Activated naive CD8-positive, alpha-beta T cell treated with anti-CD3 and anti-CD28 coated beads for 36 hours (primary cell): ENCODE data around the gene EPM2AIP1. TPM values are rescaled to one million over a fixed set of nuclear protein-coding genes. Genes with fewer than 3 reads are reported as not detected.
"Not testable (repeated sequence)": the region's sequence is repeated elsewhere in the genome, so short reads cannot be mapped to it uniquely, and the experiment has no call there.

Experiments used
- DNase-seq: peaks from one replicate; pipeline ENCODE4 v3.0.0; 2021
- H3K27ac Mint-ChIP-seq: one replicate; pipeline ENCODE4 v1.8.0; 2022; ENCODE audit warnings: mild to moderate bottlenecking, moderate library complexity, mixed read lengths
- H3K27me3 Mint-ChIP-seq: one replicate; pipeline ENCODE4 v1.8.0; 2022; ENCODE audit warnings: mild to moderate bottlenecking, mixed read lengths
- H3K36me3 Mint-ChIP-seq: one replicate; pipeline ENCODE4 v1.8.0; 2021; ENCODE audit warnings: mild to moderate bottlenecking, mixed read lengths
- H3K4me1 Mint-ChIP-seq: one replicate; pipeline ENCODE4 v1.8.0; 2021; ENCODE audit warnings: mixed read lengths
- H3K4me3 Mint-ChIP-seq: one replicate; pipeline ENCODE4 v1.8.0; 2022; ENCODE audit warnings: mild to moderate bottlenecking, moderate library complexity, mixed read lengths
- H3K9me3 Mint-ChIP-seq: one replicate; pipeline ENCODE4 v1.8.0; 2022; ENCODE audit warnings: mixed read lengths
- total RNA-seq, 2 experiments: library from RNA; stranded (reverse); gene quantifications; one replicate each; pipeline ENCODE4 v1.2.3, GENCODE V29; 2021

The EPM2AIP1 gene
- total RNA-seq: 10 to 100 TPM in 1 of 2 experiments, 1 to 10 TPM in 1; 9.6 to 10.1 TPM

GRCh38 chr3:36992806-36993325 lies at the start of gene EPM2AIP1:
TSS of gene EPM2AIP1 (minus strand) at chr3:36993131. CDS start at chr3:36993077, 54 bp downstream.
- Mint-ChIP-seq H3K27me3 (no peaks in the 10 kb centered on the region), H3K27ac (no peak within 1 kb of the TSS), H3K4me3 (no peak within 1 kb of the TSS), H3K4me1 (peaks cover 46% of the 10 kb centered on the region), H3K9me3 (no peaks in the 10 kb centered on the region), H3K36me3 (peaks cover 51% of the 10 kb centered on the region)
- peak; percentile 97 for DNase-seq

DNA sequence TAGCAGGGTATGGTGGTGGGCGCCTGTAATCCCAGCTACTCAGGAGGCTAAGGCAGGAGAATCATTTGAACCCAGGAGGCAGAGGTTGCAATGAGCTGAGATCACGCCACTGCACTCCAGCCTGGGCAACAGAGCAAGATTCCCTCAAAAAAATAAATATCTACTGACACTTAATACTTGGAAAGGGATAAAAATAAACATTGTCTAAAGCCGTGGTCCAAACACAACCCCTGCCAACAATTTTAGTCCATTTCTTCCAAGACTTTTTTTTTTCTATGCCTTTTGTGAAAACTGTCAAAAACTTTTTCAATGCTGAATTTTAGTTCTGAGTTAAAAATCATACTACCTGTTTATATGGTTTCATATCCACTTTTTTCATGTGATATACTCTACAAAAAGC lies 49.8 kb upstream of the EPM2AIP1 start:
- not testable (repeated sequence) for H3K27ac Mint-ChIP-seq, DNase-seq, H3K4me1 Mint-ChIP-seq, H3K9me3 Mint-ChIP-seq, H3K4me3 Mint-ChIP-seq, H3K27me3 Mint-ChIP-seq
- peaks cover 32% of the 10 kb centered on the region for H3K36me3 Mint-ChIP-seq

DNA sequence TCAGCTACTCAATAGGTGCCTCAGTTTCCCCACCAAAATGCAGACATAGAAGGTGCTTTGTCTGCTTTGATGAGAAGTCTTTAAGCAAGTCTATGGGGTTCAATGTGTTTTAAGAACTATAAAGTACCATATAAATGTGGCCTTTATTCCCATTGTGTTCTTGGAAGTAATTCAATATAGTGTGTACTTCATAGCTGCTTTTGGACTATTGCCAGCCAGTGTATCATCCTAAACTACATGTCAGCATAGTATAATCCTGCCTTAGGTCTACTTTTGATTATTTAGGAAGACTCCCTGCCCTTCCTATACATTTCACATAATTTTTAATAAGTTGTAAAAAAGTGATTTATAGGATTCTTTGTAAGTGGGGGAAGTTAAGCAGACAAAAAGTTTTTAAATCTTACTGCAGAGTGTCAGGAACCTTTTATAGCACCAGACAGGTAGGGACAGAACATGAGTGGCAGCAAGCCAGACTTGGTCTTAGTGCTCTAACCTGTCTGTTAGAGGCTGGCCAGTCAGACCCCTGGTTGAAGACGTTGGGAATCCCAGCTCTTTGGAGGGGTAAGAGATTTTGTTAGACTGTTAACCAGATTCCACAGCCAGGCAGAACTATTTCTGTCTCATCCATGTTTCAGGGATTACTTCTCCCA lies 48.7 kb upstream of the EPM2AIP1 start:
- Mint-ChIP-seq H3K36me3 (peaks cover 32% of the 10 kb centered on the region), H3K27ac (no peak overlapping the region), H3K27me3 (no peaks in the 10 kb centered on the region), H3K9me3 (no peaks in the 10 kb centered on the region), H3K4me1 (no peaks in the 10 kb centered on the region), H3K4me3 (no peak overlapping the region)
- no peak for DNase-seq

DNA sequence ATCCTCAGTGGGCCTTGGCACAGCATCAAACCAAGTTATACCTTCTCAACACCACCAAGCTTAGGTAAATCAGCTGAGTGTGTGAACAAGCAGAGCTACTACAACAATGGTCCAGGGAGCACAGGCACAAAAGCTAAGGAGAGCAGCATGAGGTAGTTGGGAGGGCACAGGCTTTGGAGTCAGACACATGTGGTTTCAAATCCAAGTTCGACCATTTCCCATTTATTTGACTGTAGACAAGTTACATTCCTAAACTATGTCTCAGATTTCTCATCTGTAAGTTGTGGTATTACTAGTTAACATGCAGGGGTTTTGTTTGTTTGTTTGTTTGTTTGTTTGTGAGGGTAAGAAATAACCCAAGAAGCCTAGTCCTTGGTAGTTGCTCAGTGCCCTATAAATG lies 47.3 kb upstream of the EPM2AIP1 start:
- Mint-ChIP-seq H3K27me3 (no peaks in the 10 kb centered on the region), H3K4me1 (no peaks in the 10 kb centered on the region), H3K9me3 (no peaks in the 10 kb centered on the region), H3K36me3 (peaks cover 42% of the 10 kb centered on the region), H3K27ac (no peak overlapping the region), H3K4me3 (no peak overlapping the region)
- no peak for DNase-seq

DNA sequence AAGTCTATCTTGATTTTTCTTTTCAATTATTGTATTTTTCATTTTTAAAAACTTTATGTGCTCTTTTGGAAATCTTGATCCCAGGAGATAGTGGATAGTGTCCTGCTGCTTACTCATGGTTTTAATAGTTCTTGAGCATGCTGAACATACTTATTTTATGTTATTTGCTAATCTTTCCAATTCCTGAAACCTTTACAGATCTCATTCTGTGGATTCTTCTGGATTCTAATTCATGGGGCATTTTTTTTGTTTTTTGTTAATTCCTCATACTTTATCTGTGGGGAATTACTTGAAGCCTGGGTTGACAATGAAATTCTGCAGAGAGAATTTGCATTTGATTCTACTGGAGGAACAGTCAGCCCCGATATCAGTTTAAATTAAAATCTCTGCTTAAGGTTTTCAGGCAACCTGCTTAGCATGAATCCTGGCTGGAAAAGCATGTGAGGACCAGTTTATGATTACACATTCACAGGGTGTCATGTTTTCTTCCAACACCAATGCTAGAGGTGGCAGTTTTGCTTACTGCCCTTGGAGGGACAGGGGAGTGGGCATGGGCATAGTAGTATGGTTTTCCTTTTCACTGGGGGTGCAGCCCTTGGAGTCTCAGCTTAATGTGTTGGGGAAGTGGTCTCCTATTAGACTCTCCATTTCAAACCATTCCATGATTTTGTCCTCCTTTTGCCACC lies 46.4 kb upstream of the EPM2AIP1 start:
- Mint-ChIP-seq H3K27ac (no peak overlapping the region), H3K4me3 (no peak overlapping the region), H3K9me3 (no peaks in the 10 kb centered on the region), H3K4me1 (no peaks in the 10 kb centered on the region), H3K27me3 (no peaks in the 10 kb centered on the region), H3K36me3 (peaks cover 47% of the 10 kb centered on the region)
- DNase-seq: no peak

GRCh38 chr3:37037352-37037751 lies 44.4 kb upstream of the EPM2AIP1 start:
- no peaks in the 10 kb centered on the region for H3K9me3 Mint-ChIP-seq
- DNase-seq: no peak
- no peak overlapping the region for H3K27ac Mint-ChIP-seq
- H3K36me3 Mint-ChIP-seq: peaks cover 56% of the 10 kb centered on the region
- no peak overlapping the region for H3K4me3 Mint-ChIP-seq
- no peaks in the 10 kb centered on the region for H3K4me1 Mint-ChIP-seq
- H3K27me3 Mint-ChIP-seq: no peaks in the 10 kb centered on the region

GRCh38 chr3:37032961-37033360 lies 40.0 kb upstream of the EPM2AIP1 start:
- Mint-ChIP-seq H3K4me1 (no peaks in the 10 kb centered on the region), H3K9me3 (no peaks in the 10 kb centered on the region), H3K27me3 (no peaks in the 10 kb centered on the region), H3K27ac (no peak overlapping the region), H3K4me3 (no peak overlapping the region), H3K36me3 (peaks cover 58% of the 10 kb centered on the region)
- DNase-seq: no peak

DNA sequence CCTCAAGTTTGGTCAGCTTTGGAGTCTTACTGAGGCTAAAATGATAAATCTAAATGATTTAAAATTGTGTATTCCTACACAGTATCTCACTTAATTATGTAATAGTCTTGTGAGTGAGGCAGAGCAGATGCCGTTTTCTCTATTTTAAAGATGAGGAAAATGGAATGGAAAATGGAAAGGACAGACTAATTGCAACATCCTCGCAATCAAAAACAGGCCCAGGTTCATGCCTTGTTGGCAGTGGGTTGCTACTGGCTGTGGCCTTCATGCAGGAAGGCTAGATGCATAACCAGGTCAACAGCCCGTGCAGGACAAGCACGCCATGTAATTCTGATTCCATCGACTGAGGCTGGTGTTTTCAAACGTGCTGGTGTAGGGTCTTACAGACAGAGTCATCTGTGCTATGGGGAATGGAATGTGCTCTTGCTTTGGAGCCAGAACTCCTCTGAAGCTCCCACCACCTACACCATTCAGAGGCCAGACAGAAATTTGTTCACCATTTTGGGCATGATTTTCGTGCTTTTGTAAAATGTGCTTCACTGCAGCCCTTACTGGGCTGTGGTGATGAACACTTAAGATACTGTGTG lies 38.3 kb upstream of the EPM2AIP1 start:
- Mint-ChIP-seq H3K27ac (no peak overlapping the region), H3K4me3 (no peak overlapping the region), H3K27me3 (no peaks in the 10 kb centered on the region), H3K9me3 (no peaks in the 10 kb centered on the region), H3K4me1 (no peaks in the 10 kb centered on the region), H3K36me3 (peaks cover 55% of the 10 kb centered on the region)
- DNase-seq: no peak

GRCh38 chr3:37030588-37030987 lies 37.7 kb upstream of the EPM2AIP1 start:
- Mint-ChIP-seq H3K36me3 (peaks cover 52% of the 10 kb centered on the region), H3K4me1 (no peaks in the 10 kb centered on the region), H3K27ac (no peak overlapping the region), H3K4me3 (no peak overlapping the region), H3K9me3 (no peaks in the 10 kb centered on the region), H3K27me3 (no peaks in the 10 kb centered on the region)
- no peak for DNase-seq

- Mint-ChIP-seq H3K4me3 (no peak overlapping the region), H3K27me3 (no peaks in the 10 kb centered on the region), H3K9me3 (no peaks in the 10 kb centered on the region), H3K36me3 (peaks cover 46% of the 10 kb centered on the region), H3K27ac (no peak overlapping the region), H3K4me1 (peaks cover 4% of the 10 kb centered on the region)
- no peak for DNase-seq
Measured at GRCh38 chr3:37029516-37030163, 36.7 kb upstream of the EPM2AIP1 start.

GRCh38 chr3:37029111-37029510 lies 36.2 kb upstream of the EPM2AIP1 start:
- H3K9me3 Mint-ChIP-seq: no peaks in the 10 kb centered on the region
- no peak overlapping the region for H3K4me3 Mint-ChIP-seq
- peaks cover 5% of the 10 kb centered on the region for H3K4me1 Mint-ChIP-seq
- no peak for DNase-seq
- peaks cover 44% of the 10 kb centered on the region for H3K36me3 Mint-ChIP-seq
- H3K27ac Mint-ChIP-seq: no peak overlapping the region
- no peaks in the 10 kb centered on the region for H3K27me3 Mint-ChIP-seq

- Mint-ChIP-seq H3K9me3 (no peaks in the 10 kb centered on the region), H3K27me3 (no peaks in the 10 kb centered on the region), H3K27ac (no peak overlapping the region), H3K4me1 (peaks cover 5% of the 10 kb centered on the region), H3K4me3 (no peak overlapping the region), H3K36me3 (peaks cover 42% of the 10 kb centered on the region)
- no peak for DNase-seq
Measured at GRCh38 chr3:37028329-37028728, 35.4 kb upstream of the EPM2AIP1 start.

DNA sequence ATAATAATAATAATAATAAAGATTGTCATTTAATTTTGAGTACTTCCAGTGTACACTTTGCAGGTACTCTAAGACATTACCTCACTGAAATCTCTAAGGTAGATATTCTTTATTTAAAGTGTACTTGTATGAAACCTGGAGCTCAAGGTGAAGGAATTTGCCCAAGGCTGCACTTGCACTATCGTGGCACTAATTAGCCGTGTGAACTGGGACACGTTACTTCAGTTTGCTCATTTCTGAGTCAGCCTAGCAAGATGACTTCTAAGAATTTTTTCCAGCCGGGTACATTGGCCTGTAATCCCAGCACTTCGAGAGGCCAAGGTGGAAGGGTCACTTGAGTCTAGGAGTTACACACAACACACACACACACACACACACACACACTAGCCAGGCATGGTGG lies 33.9 kb upstream of the EPM2AIP1 start:
- Mint-ChIP-seq H3K4me1 (peaks cover 5% of the 10 kb centered on the region), H3K4me3 (no peak overlapping the region), H3K27me3 (no peaks in the 10 kb centered on the region), H3K36me3 (peaks cover 34% of the 10 kb centered on the region), H3K27ac (no peak overlapping the region), H3K9me3 (no peaks in the 10 kb centered on the region)
- DNase-seq: no peak

- Mint-ChIP-seq H3K9me3 (no peaks in the 10 kb centered on the region), H3K36me3 (peaks cover 38% of the 10 kb centered on the region), H3K4me3 (no peak overlapping the region), H3K27me3 (no peaks in the 10 kb centered on the region), H3K4me1 (peaks cover 5% of the 10 kb centered on the region), H3K27ac (no peak overlapping the region)
- no peak for DNase-seq
Measured at GRCh38 chr3:37025561-37026335, 32.8 kb upstream of the EPM2AIP1 start.
